Hepatocyte (in vitro differentiated cells): Measurements from ENCODE around the gene RAD23B. TPM values are rescaled to one million over a fixed set of nuclear protein-coding genes. Genes with fewer than 3 reads are reported as not detected.

Experiments used
- DNase-seq: peaks from one replicate; pipeline ENCODE4 v3.0.0-alpha.2; 2016; ENCODE audit warnings: low spot score
- H2AFZ ChIP-seq: fragments of 200-600 bp; sonication (generic); 2 replicates; pipeline ENCODE4 v1.6.0; 2016; ENCODE audit warnings: antibody characterized with exemption, mild to moderate bottlenecking
- H3K27ac ChIP-seq: fragments of 200-600 bp; sonication (generic); 2 replicates; pipeline ENCODE4 v1.5.1; 2016; ENCODE audit warnings: mild to moderate bottlenecking
- H3K27me3 ChIP-seq: fragments of 200-600 bp; sonication (generic); 2 replicates; pipeline ENCODE4 v1.6.1; 2016
- H3K36me3 ChIP-seq: fragments of 200-600 bp; sonication (generic); replicated peaks from 2 replicates; pipeline ENCODE4 v1.5.1; 2016; ENCODE audit warnings: low read depth; ENCODE audit not compliant: insufficient read depth
- H3K4me1 ChIP-seq: fragments of 200-600 bp; sonication (generic); 2 replicates; pipeline ENCODE4 v1.5.1; 2016; ENCODE audit warnings: mild to moderate bottlenecking, moderate library complexity; ENCODE audit not compliant: insufficient read depth
- H3K4me2 ChIP-seq: fragments of 200-600 bp; sonication (generic); 2 replicates; pipeline ENCODE4 v1.6.0; 2016
- H3K4me3 ChIP-seq: fragments of 200-600 bp; sonication (generic); 2 replicates; pipeline ENCODE4 v1.5.1; 2016; ENCODE audit warnings: mild to moderate bottlenecking
- H3K79me2 ChIP-seq: fragments of 200-600 bp; sonication (generic); 2 replicates; pipeline ENCODE4 v1.6.0; 2017; ENCODE audit warnings: mild to moderate bottlenecking
- H3K9me2 ChIP-seq: fragments of 200-600 bp; sonication (generic); replicated peaks from 2 replicates; pipeline ENCODE4 v1.6.0; 2017; ENCODE audit warnings: mild to moderate bottlenecking; ENCODE audit not compliant: insufficient read depth
- H3K9me3 ChIP-seq: fragments of 200-600 bp; sonication (generic); 2 replicates; pipeline ENCODE4 v1.5.1; 2016; ENCODE audit warnings: low read depth, mild to moderate bottlenecking
- H4K20me1 ChIP-seq: fragments of 200-600 bp; sonication (generic); 2 replicates; pipeline ENCODE4 v1.6.0; 2016; ENCODE audit warnings: mild to moderate bottlenecking; ENCODE audit not compliant: insufficient read depth, poor library complexity, severe bottlenecking
- EZH2 ChIP-seq: fragments of 200-600 bp; sonication (generic); IDR thresholded peaks from 2 replicates; pipeline ENCODE4 v1.6.1; 2016; ENCODE audit warnings: antibody characterized with exemption, mild to moderate bottlenecking, borderline replicate concordance
- EZH2phosphoT487 ChIP-seq: fragments of 200-600 bp; sonication (generic); IDR thresholded peaks from one replicate; pipeline ENCODE4 v1.6.1; 2018; ENCODE audit warnings: antibody characterized with exemption, mild to moderate bottlenecking, low read depth, moderate library complexity; ENCODE audit not compliant: unreplicated experiment, severe bottlenecking
- WGBS: methylation state at CpG from one replicate; pipeline ENCODE4 v1.1.6; 2016; ENCODE audit warnings: low lambda C conversion rate; ENCODE audit errors: missing lambda C conversion rate; 5-methylcytosine and 5-hydroxymethylcytosine counted together
- polyA plus RNA-seq: library from polyadenylated mRNA; unstranded; fragments of >200 nt; fragmentation: Nextera tagmentation; extraction: Ambion mirVana; gene quantifications from 2 replicates; pipeline ENCODE4 v1.2.1, GENCODE V29; 2016
- total RNA-seq: library from RNA; depleted of rRNA; stranded (reverse); fragments of >200 nt; gene quantifications from 2 replicates; pipeline ENCODE4 v1.2.3, GENCODE V29; 2014
- TF ChIP-seq, protein P1 (sequence below): fragments of 200-600 bp; sonication (generic); IDR thresholded peaks from 2 replicates; pipeline ENCODE4 v1.5.1; 2016; ENCODE audit warnings: antibody characterized with exemption, mild to moderate bottlenecking; ENCODE audit not compliant: poor library complexity

Gene RAD23B
- total and polyA plus RNA-seq, 2 experiments from 2014 or later: 15.9 to 126 TPM

DNA sequence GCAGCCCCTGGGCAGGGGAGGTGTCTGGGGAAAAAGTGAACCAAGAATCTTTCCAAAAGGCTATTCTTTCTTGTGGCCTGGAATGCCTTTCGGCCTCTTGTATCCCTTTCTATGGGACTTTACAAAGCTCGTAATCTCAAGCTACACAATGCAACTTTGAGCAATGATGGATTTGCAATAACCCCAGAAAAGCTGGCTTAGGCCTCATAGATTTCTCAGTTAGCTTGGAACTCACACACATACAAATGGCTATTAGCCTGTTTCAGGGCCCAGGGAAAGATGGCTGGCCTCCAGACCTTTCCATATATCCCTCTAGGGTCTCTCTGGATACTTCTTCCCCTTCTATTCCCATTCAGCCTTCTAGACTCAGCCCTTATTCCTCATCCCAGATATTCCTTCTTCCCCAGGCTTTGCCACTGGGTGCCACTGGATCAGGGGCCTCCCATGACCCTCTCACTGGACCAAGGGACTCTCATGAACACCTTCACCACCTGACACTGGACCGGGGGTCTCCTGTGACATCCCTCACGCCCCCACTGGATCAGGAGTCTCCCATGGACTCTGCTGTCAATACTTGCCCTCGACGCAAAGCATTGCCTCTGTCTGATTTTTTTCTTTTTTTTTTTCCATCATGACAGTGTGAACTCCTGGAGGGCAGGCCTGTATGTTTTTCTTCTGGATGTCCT is 59.5 kb downstream of the RAD23B start:
- H3K4me2 ChIP-seq: no peak overlapping the region
- H4K20me1 ChIP-seq: no peaks in the 10 kb centered on the region
- 98% methylated on average over 6 of the region's 6 CpGs for WGBS
- no peaks in the 10 kb centered on the region for H3K36me3 ChIP-seq
- TF ChIP-seq, protein P1, sequence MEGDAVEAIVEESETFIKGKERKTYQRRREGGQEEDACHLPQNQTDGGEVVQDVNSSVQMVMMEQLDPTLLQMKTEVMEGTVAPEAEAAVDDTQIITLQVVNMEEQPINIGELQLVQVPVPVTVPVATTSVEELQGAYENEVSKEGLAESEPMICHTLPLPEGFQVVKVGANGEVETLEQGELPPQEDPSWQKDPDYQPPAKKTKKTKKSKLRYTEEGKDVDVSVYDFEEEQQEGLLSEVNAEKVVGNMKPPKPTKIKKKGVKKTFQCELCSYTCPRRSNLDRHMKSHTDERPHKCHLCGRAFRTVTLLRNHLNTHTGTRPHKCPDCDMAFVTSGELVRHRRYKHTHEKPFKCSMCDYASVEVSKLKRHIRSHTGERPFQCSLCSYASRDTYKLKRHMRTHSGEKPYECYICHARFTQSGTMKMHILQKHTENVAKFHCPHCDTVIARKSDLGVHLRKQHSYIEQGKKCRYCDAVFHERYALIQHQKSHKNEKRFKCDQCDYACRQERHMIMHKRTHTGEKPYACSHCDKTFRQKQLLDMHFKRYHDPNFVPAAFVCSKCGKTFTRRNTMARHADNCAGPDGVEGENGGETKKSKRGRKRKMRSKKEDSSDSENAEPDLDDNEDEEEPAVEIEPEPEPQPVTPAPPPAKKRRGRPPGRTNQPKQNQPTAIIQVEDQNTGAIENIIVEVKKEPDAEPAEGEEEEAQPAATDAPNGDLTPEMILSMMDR: no peak
- TF ChIP-seq EZH2phosphoT487: no peak
- no peak for TF ChIP-seq EZH2
- DNase-seq: no peak
- no peaks in the 10 kb centered on the region for H3K4me1 ChIP-seq
- no peak overlapping the region for H3K27ac ChIP-seq
- H3K79me2 ChIP-seq: no peaks in the 10 kb centered on the region
- H3K9me2 ChIP-seq: no peaks in the 10 kb centered on the region
- no peak overlapping the region for H3K4me3 ChIP-seq
- no peaks in the 10 kb centered on the region for H3K27me3 ChIP-seq
- H2AFZ ChIP-seq: no peak overlapping the region
- H3K9me3 ChIP-seq: no peaks in the 10 kb centered on the region

DNA sequence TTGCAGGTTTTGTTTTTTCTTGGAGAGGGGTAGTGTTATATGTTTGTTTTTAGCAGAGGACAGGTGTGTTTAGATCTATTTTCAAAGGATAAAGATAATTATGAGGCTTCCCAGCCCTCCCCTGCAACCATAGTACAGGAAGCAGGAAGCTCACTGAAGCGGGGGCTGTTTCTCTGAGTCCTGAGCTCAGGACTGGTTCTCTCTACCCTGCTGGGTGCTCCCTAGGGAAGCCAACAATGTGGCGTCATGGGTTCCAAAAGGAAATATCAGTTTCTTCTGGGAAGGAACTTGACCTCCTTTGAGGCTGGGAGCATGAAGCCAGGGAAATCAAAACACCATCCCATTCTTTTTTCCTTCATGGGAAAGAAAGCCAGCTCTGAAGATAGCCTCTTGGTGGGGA is 62.2 kb downstream of the RAD23B start:
- Histone ChIP-seq H3K4me2 (no peak overlapping the region), H3K9me3 (no peaks in the 10 kb centered on the region), H3K27ac (no peak overlapping the region), H3K4me3 (no peak overlapping the region), H2AFZ (no peak overlapping the region), H4K20me1 (no peaks in the 10 kb centered on the region), H3K27me3 (no peaks in the 10 kb centered on the region), H3K4me1 (no peaks in the 10 kb centered on the region), H3K9me2 (no peaks in the 10 kb centered on the region), H3K79me2 (no peaks in the 10 kb centered on the region), H3K36me3 (no peaks in the 10 kb centered on the region)
- WGBS: 66% methylated on average over 2 of the region's 2 CpGs
- TF ChIP-seq, protein P1: no peak
- no peak for TF ChIP-seq EZH2phosphoT487
- no peak for TF ChIP-seq EZH2
- DNase-seq: no peak

- Histone ChIP-seq H4K20me1 (no peaks in the 10 kb centered on the region), H2AFZ (no peak overlapping the region), H3K4me2 (no peak overlapping the region), H3K36me3 (no peaks in the 10 kb centered on the region), H3K27ac (no peak overlapping the region), H3K4me1 (no peaks in the 10 kb centered on the region), H3K27me3 (no peaks in the 10 kb centered on the region), H3K79me2 (no peaks in the 10 kb centered on the region), H3K4me3 (no peak overlapping the region), H3K9me2 (no peaks in the 10 kb centered on the region), H3K9me3 (no peaks in the 10 kb centered on the region)
- 28% methylated on average over 4 of the region's 4 CpGs for WGBS
- no peak for DNase-seq
- no peak for TF ChIP-seq EZH2phosphoT487
- TF ChIP-seq EZH2: no peak
- TF ChIP-seq, protein P1: no peak
These were observed 65.8 kb downstream of the RAD23B start for GRCh38 chr9:107348836-107349235.
